A673 (cell line): Measurements from ENCODE around the gene SPINK4. TPM values are rescaled to one million over a fixed set of nuclear protein-coding genes. Genes with fewer than 3 reads are reported as not detected.

Experiments used
- BruUV-seq: library from RNA; stranded (reverse); fragments of 400-500 nt; replicated peaks from 2 replicates; lab custom pipeline; 2021; lab: Mats Ljungman, UMichigan
- CTCF ChIA-PET: fragments of 300-600 bp; sonication (Branson Sonifier 250); formaldehyde crosslinking; loops from one replicate; lab custom pipeline; 2022; ENCODE audit warnings: antibody characterized with exemption; lab: Charles Lee
- POLR2A ChIA-PET: fragments of 300-600 bp; sonication (Branson Sonifier 250); formaldehyde crosslinking; loops from one replicate; lab custom pipeline; 2022; ENCODE audit warnings: antibody characterized with exemption; ENCODE audit not compliant: low non-redundant PET; lab: Charles Lee
- DNase-seq: peaks from one replicate; pipeline ENCODE4 v3.0.0-alpha.2; 2015; ENCODE audit warnings: low spot score
- H3K27ac ChIP-seq: fragments of 200-600 bp; sonication (generic); 2 replicates; pipeline ENCODE4 v1.5.1; 2016; ENCODE audit warnings: mixed run types, low read depth, mild to moderate bottlenecking, mixed read lengths, antibody characterized with exemption, low read length; ENCODE audit not compliant: poor library complexity, severe bottlenecking
- H3K27me3 ChIP-seq: fragments of 200-600 bp; sonication (generic); replicated peaks from 2 replicates; pipeline ENCODE4 v1.6.1; 2017; ENCODE audit warnings: mixed run types, low read depth, mild to moderate bottlenecking, mixed read lengths, antibody characterized with exemption, low read length; ENCODE audit not compliant: insufficient read depth, poor library complexity
- H3K36me3 ChIP-seq: fragments of 200-600 bp; sonication (generic); 2 replicates; pipeline ENCODE4 v1.6.1; 2016; ENCODE audit warnings: mixed run types, mild to moderate bottlenecking, mixed read lengths, antibody characterized with exemption, low read length; ENCODE audit not compliant: insufficient read depth, poor library complexity, severe bottlenecking
- H3K4me1 ChIP-seq: fragments of 200-600 bp; sonication (generic); 2 replicates; pipeline ENCODE4 v1.6.1; 2017; ENCODE audit warnings: mixed run types, mild to moderate bottlenecking, mixed read lengths, antibody characterized with exemption, low read length; ENCODE audit not compliant: insufficient read depth, poor library complexity, severe bottlenecking
- H3K4me3 ChIP-seq: fragments of 200-600 bp; sonication (generic); 2 replicates; pipeline ENCODE4 v1.5.1; 2016; ENCODE audit warnings: low read depth, mixed run types, mild to moderate bottlenecking, mixed read lengths, low read length; ENCODE audit not compliant: poor library complexity, severe bottlenecking
- H3K9me3 ChIP-seq: fragments of 200-600 bp; sonication (generic); 2 replicates; pipeline ENCODE4 v1.6.1; 2016; ENCODE audit warnings: mixed run types, low read depth, mild to moderate bottlenecking, mixed read lengths, antibody characterized with exemption, low read length; ENCODE audit not compliant: poor library complexity, severe bottlenecking
- CTCF ChIP-seq: fragments of 300-800, 200-600 bp; sonication (generic); conservative IDR thresholded peaks from 2 replicates; pipeline ENCODE4 v1.5.1; 2017; ENCODE audit warnings: low read depth, mild to moderate bottlenecking, antibody characterized with exemption, low read length, moderate library complexity, mixed read lengths
- EZH2 ChIP-seq: fragments of 200-600 bp; sonication (generic); IDR thresholded peaks from 2 replicates; pipeline ENCODE4 v1.6.1; 2017; ENCODE audit warnings: borderline replicate concordance, low read depth, mild to moderate bottlenecking, mixed read lengths, antibody characterized with exemption, low read length; ENCODE audit not compliant: poor library complexity, severe bottlenecking
- intact Hi-C: fragments of 100-400 bp; cut with micrococcal nuclease; formaldehyde crosslinking; loops from one replicate; pipeline ENCODE4 v1.10.0; 2022; ENCODE audit not compliant: unreplicated experiment
- total RNA-seq: library from RNA; stranded (reverse); gene quantifications from 2 replicates; pipeline ENCODE4 v1.2.3, GENCODE V29; 2021

Gene SPINK4
- total RNA-seq, 1 experiment from 2014 or later = not detected

- ChIA-PET CTCF (interaction anchor here (0.5 kb wide), 1 partner anchor 164 kb away, joined by 3 read pairs; no protein-coding TSS in a partner anchor), POLR2A (no interaction called here)
- peak overlapping the region; percentile 79 for H3K4me3 ChIP-seq
- peak overlapping the region; percentile 97 for H3K27ac ChIP-seq
- H3K27me3 ChIP-seq = no peaks in the 10 kb centered on the region
- no peak for DNase-seq
- H3K9me3 ChIP-seq = no peaks in the 10 kb centered on the region
- intact Hi-C loops = loop anchor here (5.0 kb wide), 1 partner anchor 178 kb away; no protein-coding TSS in a partner anchor
- peaks cover 4% of the 10 kb centered on the region for H3K4me1 ChIP-seq
- no TSS peak for BruUV-seq
- TF ChIP-seq EZH2 (no peak), CTCF (no peak)
- H3K36me3 ChIP-seq = no peaks in the 10 kb centered on the region
These were observed 49.0 kb downstream of the SPINK4 start for GRCh38 chr9:33288828-33289483.

GRCh38 chr9:33289496-33289895 lies 49.5 kb downstream of the SPINK4 start:
- ChIA-PET CTCF (interaction anchor here (0.8 to 1.0 kb wide), 3 partner anchors 177 to 292 kb away, joined by 3 to 4 read pairs (median 3); no protein-coding TSS in a partner anchor), POLR2A (no interaction called here)
- Histone ChIP-seq H3K9me3 (no peaks in the 10 kb centered on the region), H3K27ac (peak overlapping the region; percentile 97), H3K4me3 (peak overlapping the region; percentile 79), H3K36me3 (peaks cover 1% of the 10 kb centered on the region), H3K27me3 (no peaks in the 10 kb centered on the region), H3K4me1 (peaks cover 4% of the 10 kb centered on the region)
- peak; percentile 27 for DNase-seq
- no TSS peak for BruUV-seq
- no peak for TF ChIP-seq EZH2
- TF ChIP-seq CTCF = no peak
- intact Hi-C loops = loop anchor here (5.0 kb wide), 1 partner anchor 178 kb away; no protein-coding TSS in a partner anchor

GRCh38 chr9:33289936-33290246 lies 49.9 kb downstream of the SPINK4 start:
- POLR2A ChIA-PET = interaction anchor here (0.6 kb wide), 1 partner anchor 20 kb away, joined by 3 read pairs; no protein-coding TSS in a partner anchor
- H3K27me3 ChIP-seq = no peaks in the 10 kb centered on the region
- H3K4me3 ChIP-seq = peak overlapping the region; percentile 79
- H3K27ac ChIP-seq = peak overlapping the region; percentile 97
- DNase-seq = no peak
- H3K9me3 ChIP-seq = no peaks in the 10 kb centered on the region
- intact Hi-C loops = loop anchor here (5.0 kb wide), 1 partner anchor 177 kb away; no protein-coding TSS in a partner anchor
- peaks cover 4% of the 10 kb centered on the region for H3K36me3 ChIP-seq
- TSS peak; percentile 99 for BruUV-seq
- no peak for TF ChIP-seq CTCF
- CTCF ChIA-PET = interaction anchor here (0.8 to 1.0 kb wide), 3 partner anchors 177 to 292 kb away, joined by 3 to 4 read pairs (median 3); no protein-coding TSS in a partner anchor
- H3K4me1 ChIP-seq = peaks cover 4% of the 10 kb centered on the region
